ENCODE measurements around the gene TACC2. TPM values are rescaled to one million over a fixed set of nuclear protein-coding genes. Genes with fewer than 3 reads are reported as not detected.

TACC2 gene
- total RNA-seq, 2 experiments from 2014 or later = not detected

GRCh38 chr10:122208571-122209430, 219.8 kb downstream of the TACC2 start:
- no peak for TF ChIP-seq CTCF (IDR thresholded peaks at IDR 0.05)
- Histone ChIP-seq H3K27me3 (ENCODE audit: control insufficient read depth in 1 of 2, insufficient read depth in 2 of 2, low read length in 2 of 2) (no peaks in the 10 kb centered on the region), H3K4me1 (ENCODE audit: insufficient read depth, low read length) (no peaks in the 10 kb centered on the region), H3K36me3 (ENCODE audit: insufficient read depth, low read length) (no peaks in the 10 kb centered on the region), H3K27ac (ENCODE audit: low read depth in 1 of 2, low read length in 2 of 2) (no peak overlapping the region), H3K4me3 (ENCODE audit: low read length) (no peak overlapping the region), H3K9me3 (ENCODE audit: control insufficient read depth in 1 of 2, insufficient read depth in 1 of 2, low read length in 2 of 2) (peaks cover 0 to 12% of the 10 kb centered on the region in 2 experiments)
- DNase-seq (no peak), ATAC-seq (ENCODE audit: poor library complexity) (no peak)
- Mint-ChIP-seq H3K27me3 (peaks cover 4% of the 10 kb centered on the region), H3K4me1 (ENCODE audit: low read depth) (no peaks in the 10 kb centered on the region), H3K36me3 (ENCODE audit: low read depth) (no peaks in the 10 kb centered on the region), H3K27ac (no peak overlapping the region), H3K9me3 (no peaks in the 10 kb centered on the region), H3K4me3 (no peak overlapping the region)
- CTCF ChIA-PET = no interaction called here
- POLR2A ChIA-PET = no interaction called here
- intact Hi-C loops (cut with DNase I, micrococcal nuclease) = no loop called here

GRCh38 chr10:122210481-122211265, 221.7 kb downstream of the TACC2 start:
- no peaks in the 10 kb centered on the region for H3K36me3 ChIP-seq (ENCODE audit: insufficient read depth, low read length)
- Mint-ChIP-seq H3K27ac (no peak overlapping the region), H3K4me1 (ENCODE audit: low read depth) (no peaks in the 10 kb centered on the region), H3K4me3 (no peak overlapping the region), H3K9me3 (no peaks in the 10 kb centered on the region), H3K27me3 (peaks cover 4% of the 10 kb centered on the region), H3K36me3 (ENCODE audit: low read depth) (no peaks in the 10 kb centered on the region)
- peaks cover 0 to 8% of the 10 kb centered on the region in 2 experiments for H3K9me3 ChIP-seq (ENCODE audit: control insufficient read depth in 1 of 2, insufficient read depth in 1 of 2, low read length in 2 of 2)
- TF ChIP-seq CTCF (IDR thresholded peaks at IDR 0.05) = no peak
- POLR2A ChIA-PET = no interaction called here
- H3K27me3 ChIP-seq (ENCODE audit: control insufficient read depth in 1 of 2, insufficient read depth in 2 of 2, low read length in 2 of 2) = peaks cover 0 to 5% of the 10 kb centered on the region in 2 experiments
- no peak overlapping the region for H3K4me3 ChIP-seq (ENCODE audit: low read length)
- CTCF ChIA-PET = no interaction called here
- H3K4me1 ChIP-seq (ENCODE audit: insufficient read depth, low read length) = no peaks in the 10 kb centered on the region
- no peak for ATAC-seq (ENCODE audit: poor library complexity)
- no peak for DNase-seq
- intact Hi-C loops (cut with DNase I, micrococcal nuclease) = no loop called here
- H3K27ac ChIP-seq (ENCODE audit: low read depth in 1 of 2, low read length in 2 of 2) = no peak overlapping the region

GRCh38 chr10:122213364-122213763, 224.4 kb downstream of the TACC2 start:
- H3K9me3 Mint-ChIP-seq = no peaks in the 10 kb centered on the region
- TF ChIP-seq CTCF (IDR thresholded peaks at IDR 0.05) = no peak
- H3K27me3 ChIP-seq (ENCODE audit: control insufficient read depth in 1 of 2, insufficient read depth in 2 of 2, low read length in 2 of 2) = peaks cover 0 to 5% of the 10 kb centered on the region in 2 experiments
- no peak overlapping the region for H3K27ac Mint-ChIP-seq
- ATAC-seq (ENCODE audit: poor library complexity) = no peak
- H3K4me3 Mint-ChIP-seq = no peak overlapping the region
- no peaks in the 10 kb centered on the region for H3K36me3 Mint-ChIP-seq (ENCODE audit: low read depth)
- no peaks in the 10 kb centered on the region for H3K4me1 ChIP-seq (ENCODE audit: insufficient read depth, low read length)
- no peak overlapping the region for H3K27ac ChIP-seq (ENCODE audit: low read depth in 1 of 2, low read length in 2 of 2)
- ChIA-PET CTCF (no interaction called here), POLR2A (no interaction called here)
- no peak for DNase-seq
- H3K9me3 ChIP-seq (ENCODE audit: control insufficient read depth in 1 of 2, insufficient read depth in 1 of 2, low read length in 2 of 2) = peaks cover 0 to 8% of the 10 kb centered on the region in 2 experiments
- no peak overlapping the region for H3K4me3 ChIP-seq (ENCODE audit: low read length)
- peaks cover 4% of the 10 kb centered on the region for H3K27me3 Mint-ChIP-seq
- no peaks in the 10 kb centered on the region for H3K36me3 ChIP-seq (ENCODE audit: insufficient read depth, low read length)
- intact Hi-C loops (cut with DNase I, micrococcal nuclease) = no loop called here
- H3K4me1 Mint-ChIP-seq (ENCODE audit: low read depth) = no peaks in the 10 kb centered on the region
